ENCODE data around the gene ITGA2B.
"Not testable (repeated sequence)": the region's sequence is repeated elsewhere in the genome, so short reads cannot be mapped to it uniquely, and the experiment has no call there.

DNA sequence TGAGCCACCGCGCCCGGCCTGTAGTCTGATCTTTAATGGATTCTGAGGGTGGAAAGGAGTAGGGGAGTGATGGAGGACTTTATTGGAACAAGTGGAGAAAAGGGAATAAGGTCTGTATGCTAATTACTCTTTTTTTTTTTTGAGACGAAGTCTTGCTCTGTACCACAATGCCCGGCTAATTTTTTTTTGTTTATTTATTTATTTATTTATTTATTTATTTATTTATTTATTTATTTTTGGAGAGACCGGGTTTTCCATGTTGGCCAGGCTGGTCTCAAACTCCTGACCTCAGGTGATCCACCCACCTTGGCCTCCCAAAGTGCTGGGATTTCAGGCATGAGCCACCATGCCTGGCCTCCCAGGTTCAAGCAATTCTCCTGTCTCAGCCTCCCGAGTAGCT, 59.9 kb downstream of the ITGA2B start:
- TF ChIP-seq TAF1 (IDR thresholded peaks at IDR 0.05; ENCODE audit: borderline replicate concordance, low read depth, low read length); POLR2A (IDR thresholded peaks at IDR 0.05; ENCODE audit: low read depth, low read length): not testable (repeated sequence)
